Measurements from ENCODE around the gene CEP135. TPM values are rescaled to one million over a fixed set of nuclear protein-coding genes. Genes with fewer than 3 reads are reported as not detected.
"Not testable (repeated sequence)": the region's sequence is repeated elsewhere in the genome, so short reads cannot be mapped to it uniquely, and the experiment has no call there.

The CEP135 gene
- total and polyA plus RNA-seq, 2 donors (not counting 1 experiment from before 2014, with no cell fraction given): 6.4 to 41.0 TPM

GRCh38 chr4:55964046-55964445, 15.3 kb downstream of the CEP135 start:
- Histone ChIP-seq H3K4me2 (replicated peaks; ENCODE audit: low read depth, low read length, poor library complexity, severe bottlenecking) (no peak overlapping the region), H3K9me3 (ENCODE audit: control extremely low read depth in 1 of 3, control insufficient read depth in 2 of 3, insufficient read depth in 1 of 3, low read length in 2 of 3) (no peaks in the 10 kb centered on the region), H3K27me3 (replicated peaks in 1 of 4; ENCODE audit: control extremely low read depth in 1 of 4, control insufficient read depth in 3 of 4, insufficient read depth in 4 of 4, low read length in 3 of 4) (no peaks in the 10 kb centered on the region), H3K4me3 (ENCODE audit: control extremely low read depth in 1 of 5, extremely low read depth in 1 of 5, insufficient read depth in 1 of 5, low read depth in 2 of 5, low read length in 4 of 5) (no peak overlapping the region), H4K20me1 (ENCODE audit: control insufficient read depth, insufficient read depth, low read length, poor library complexity, severe bottlenecking) (no peaks in the 10 kb centered on the region), H3K9ac (ENCODE audit: low read length) (no peak overlapping the region), H3K27ac (ENCODE audit: low read length in 2 of 2) (no peak overlapping the region), H3K4me1 (ENCODE audit: control insufficient read depth in 2 of 2, insufficient read depth in 2 of 2, low read length in 2 of 2) (no peaks in the 10 kb centered on the region), H3K79me2 (ENCODE audit: control insufficient read depth, insufficient read depth, low read length) (no peaks in the 10 kb centered on the region), H2AFZ (ENCODE audit: insufficient read depth, low read depth, low read length, poor library complexity, severe bottlenecking) (no peak overlapping the region), H3K36me3 (replicated peaks in 1 of 2; ENCODE audit: control extremely low read depth in 1 of 2, control insufficient read depth in 1 of 2, extremely low read depth in 1 of 2, insufficient read depth in 2 of 2, low read length in 1 of 2) (peaks cover 9 to 18% of the 10 kb centered on the region in 2 experiments)
- no peaks in the 10 kb centered on the region for H3K9me3 Mint-ChIP-seq (ENCODE audit: insufficient read depth)
- no peak overlapping the region for H3K27ac Mint-ChIP-seq
- TF ChIP-seq EZH2 (IDR thresholded peaks at IDR 0.05; ENCODE audit: borderline replicate concordance, insufficient read depth, low read depth, low read length, poor library complexity, severe bottlenecking): no peak
- no peaks in the 10 kb centered on the region for H3K27me3 Mint-ChIP-seq
- no peak for ATAC-seq (ENCODE audit: low read depth)
- H3K4me3 Mint-ChIP-seq: no peak overlapping the region
- ChIA-PET CTCF (no interaction called here), POLR2A (no interaction called here)
- H3K4me1 Mint-ChIP-seq: peaks cover 3% of the 10 kb centered on the region
- intact Hi-C loops (cut with micrococcal nuclease): no loop called here
- no peak for DNase-seq
- WGBS (ENCODE audit: insufficient coverage): 90% methylated on average over 2 of the region's 3 CpGs

GRCh38 chr4:55965585-55965984, 16.8 kb downstream of the CEP135 start:
- Mint-ChIP-seq H3K4me3 (no peak overlapping the region), H3K27me3 (no peaks in the 10 kb centered on the region), H3K27ac (no peak overlapping the region), H3K9me3 (ENCODE audit: insufficient read depth) (no peaks in the 10 kb centered on the region), H3K4me1 (peaks cover 3% of the 10 kb centered on the region)
- Histone ChIP-seq H3K79me2 (ENCODE audit: control insufficient read depth, insufficient read depth, low read length) (no peaks in the 10 kb centered on the region), H4K20me1 (ENCODE audit: control insufficient read depth, insufficient read depth, low read length, poor library complexity, severe bottlenecking) (no peaks in the 10 kb centered on the region), H3K9me3 (ENCODE audit: control extremely low read depth in 1 of 3, control insufficient read depth in 2 of 3, insufficient read depth in 1 of 3, low read length in 2 of 3) (no peaks in the 10 kb centered on the region), H3K27me3 (replicated peaks in 1 of 4; ENCODE audit: control extremely low read depth in 1 of 4, control insufficient read depth in 3 of 4, insufficient read depth in 4 of 4, low read length in 3 of 4) (no peaks in the 10 kb centered on the region), H3K27ac (ENCODE audit: low read length in 2 of 2) (no peak overlapping the region), H3K4me3 (ENCODE audit: control extremely low read depth in 1 of 5, extremely low read depth in 1 of 5, insufficient read depth in 1 of 5, low read depth in 2 of 5, low read length in 4 of 5) (no peak overlapping the region), H3K36me3 (replicated peaks in 1 of 2; ENCODE audit: control extremely low read depth in 1 of 2, control insufficient read depth in 1 of 2, extremely low read depth in 1 of 2, insufficient read depth in 2 of 2, low read length in 1 of 2) (peaks cover 11 to 20% of the 10 kb centered on the region in 2 experiments), H3K4me1 (ENCODE audit: control insufficient read depth in 2 of 2, insufficient read depth in 2 of 2, low read length in 2 of 2) (no peaks in the 10 kb centered on the region), H2AFZ (ENCODE audit: insufficient read depth, low read depth, low read length, poor library complexity, severe bottlenecking) (no peak overlapping the region), H3K4me2 (replicated peaks; ENCODE audit: low read depth, low read length, poor library complexity, severe bottlenecking) (no peak overlapping the region), H3K9ac (ENCODE audit: low read length) (no peak overlapping the region)
- WGBS (ENCODE audit: insufficient coverage): 44% methylated on average over 1 of the region's 4 CpGs
- intact Hi-C loops (cut with micrococcal nuclease): no loop called here
- ChIA-PET CTCF (interaction anchor here (0.7 to 1.0 kb wide), 2 partner anchors 17 to 620 kb away, joined by 3 read pairs; partner anchors contain the start of genes CEP135 and SRD5A3), POLR2A (no interaction called here)
- DNase-seq (no peak), ATAC-seq (ENCODE audit: low read depth) (no peak)
- no peak for TF ChIP-seq EZH2 (IDR thresholded peaks at IDR 0.05; ENCODE audit: borderline replicate concordance, insufficient read depth, low read depth, low read length, poor library complexity, severe bottlenecking)
- TF ChIP-seq, protein P1, sequence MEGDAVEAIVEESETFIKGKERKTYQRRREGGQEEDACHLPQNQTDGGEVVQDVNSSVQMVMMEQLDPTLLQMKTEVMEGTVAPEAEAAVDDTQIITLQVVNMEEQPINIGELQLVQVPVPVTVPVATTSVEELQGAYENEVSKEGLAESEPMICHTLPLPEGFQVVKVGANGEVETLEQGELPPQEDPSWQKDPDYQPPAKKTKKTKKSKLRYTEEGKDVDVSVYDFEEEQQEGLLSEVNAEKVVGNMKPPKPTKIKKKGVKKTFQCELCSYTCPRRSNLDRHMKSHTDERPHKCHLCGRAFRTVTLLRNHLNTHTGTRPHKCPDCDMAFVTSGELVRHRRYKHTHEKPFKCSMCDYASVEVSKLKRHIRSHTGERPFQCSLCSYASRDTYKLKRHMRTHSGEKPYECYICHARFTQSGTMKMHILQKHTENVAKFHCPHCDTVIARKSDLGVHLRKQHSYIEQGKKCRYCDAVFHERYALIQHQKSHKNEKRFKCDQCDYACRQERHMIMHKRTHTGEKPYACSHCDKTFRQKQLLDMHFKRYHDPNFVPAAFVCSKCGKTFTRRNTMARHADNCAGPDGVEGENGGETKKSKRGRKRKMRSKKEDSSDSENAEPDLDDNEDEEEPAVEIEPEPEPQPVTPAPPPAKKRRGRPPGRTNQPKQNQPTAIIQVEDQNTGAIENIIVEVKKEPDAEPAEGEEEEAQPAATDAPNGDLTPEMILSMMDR (IDR thresholded peaks at IDR 0.05): no peak

- intact Hi-C loops (cut with micrococcal nuclease); POLR2A ChIA-PET; ATAC-seq (ENCODE audit: low read depth); H3K9me3 ChIP-seq (ENCODE audit: control extremely low read depth in 1 of 3, control insufficient read depth in 2 of 3, insufficient read depth in 1 of 3, low read length in 2 of 3); H3K27me3 Mint-ChIP-seq; H3K9ac ChIP-seq (ENCODE audit: low read length); H3K4me1 ChIP-seq (ENCODE audit: control insufficient read depth in 2 of 2, insufficient read depth in 2 of 2, low read length in 2 of 2); H3K79me2 ChIP-seq (ENCODE audit: control insufficient read depth, insufficient read depth, low read length); H3K4me3 Mint-ChIP-seq; H3K27me3 ChIP-seq (replicated peaks in 1 of 4; ENCODE audit: control extremely low read depth in 1 of 4, control insufficient read depth in 3 of 4, insufficient read depth in 4 of 4, low read length in 3 of 4); H4K20me1 ChIP-seq (ENCODE audit: control insufficient read depth, insufficient read depth, low read length, poor library complexity, severe bottlenecking); H3K27ac Mint-ChIP-seq; DNase-seq; H3K4me3 ChIP-seq (ENCODE audit: control extremely low read depth in 1 of 5, extremely low read depth in 1 of 5, insufficient read depth in 1 of 5, low read depth in 2 of 5, low read length in 4 of 5); H3K4me2 ChIP-seq (replicated peaks; ENCODE audit: low read depth, low read length, poor library complexity, severe bottlenecking); CTCF ChIA-PET; H3K4me1 Mint-ChIP-seq; H2AFZ ChIP-seq (ENCODE audit: insufficient read depth, low read depth, low read length, poor library complexity, severe bottlenecking); H3K9me3 Mint-ChIP-seq (ENCODE audit: insufficient read depth); H3K27ac ChIP-seq (ENCODE audit: low read length in 2 of 2): not testable (repeated sequence)
- 100% methylated on average over 5 of the region's 5 CpGs for WGBS (ENCODE audit: insufficient coverage)
- peaks cover 14 to 20% of the 10 kb centered on the region in 2 experiments for H3K36me3 ChIP-seq (replicated peaks in 1 of 2; ENCODE audit: control extremely low read depth in 1 of 2, control insufficient read depth in 1 of 2, extremely low read depth in 1 of 2, insufficient read depth in 2 of 2, low read length in 1 of 2)
These were observed 17.6 kb downstream of the CEP135 start for GRCh38 chr4:55966324-55966723.
